ENCODE data around the gene CRNKL1. TPM values are rescaled to one million over a fixed set of nuclear protein-coding genes. Genes with fewer than 3 reads are reported as not detected.

Gene CRNKL1
- polyA plus RNA-seq, 1 donor (not counting 4 experiments of a cell fraction or from before 2014, with no cell fraction given): 11.0 TPM

DNA sequence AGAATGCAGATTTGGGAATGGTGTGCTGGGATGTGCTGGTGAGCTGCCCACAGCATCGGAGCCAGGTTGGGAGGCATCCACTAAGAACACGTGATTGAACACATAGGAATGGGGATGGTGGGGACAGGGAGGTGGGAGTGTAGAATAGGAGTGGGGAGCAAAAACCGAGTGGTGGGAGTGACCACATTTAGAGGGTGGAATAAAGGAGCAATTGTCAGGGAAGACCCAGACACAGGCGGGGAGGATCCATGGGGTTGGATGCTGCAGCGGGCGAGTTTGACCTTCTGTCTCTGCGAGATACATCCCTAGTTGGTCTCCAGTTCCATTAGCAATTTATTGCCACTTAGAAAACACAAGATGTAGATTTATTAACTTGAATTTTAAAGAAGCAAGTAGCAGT lies 30.4 kb downstream of the CRNKL1 start:
- Histone ChIP-seq H3K27me3 (ENCODE audit: control insufficient read depth, extremely low read depth, insufficient read depth, low read length) (no peaks in the 10 kb centered on the region), H3K4me2 (ENCODE audit: control insufficient read depth, extremely low read depth, insufficient read depth, low read depth, low read length) (no peak overlapping the region), H3K9me1 (ENCODE audit: control insufficient read depth, extremely low read depth, insufficient read depth, low read length) (peaks cover 2% of the 10 kb centered on the region), H3K27ac (ENCODE audit: control insufficient read depth, insufficient read depth, low read length) (no peak overlapping the region), H3K4me1 (ENCODE audit: control insufficient read depth, extremely low read depth, insufficient read depth, low read length) (peaks cover 19% of the 10 kb centered on the region), H3K36me3 (ENCODE audit: control insufficient read depth in 2 of 2, extremely low read depth in 1 of 2, insufficient read depth in 2 of 2, low read length in 2 of 2) (peaks cover 8 to 34% of the 10 kb centered on the region in 2 experiments), H3K9ac (ENCODE audit: control insufficient read depth, extremely low read depth, insufficient read depth, low read length) (no peak overlapping the region), H2AFZ (ENCODE audit: control insufficient read depth, low read length) (no peak overlapping the region), H4K20me1 (ENCODE audit: control insufficient read depth, extremely low read depth, insufficient read depth, low read length) (no peaks in the 10 kb centered on the region), H3K79me2 (ENCODE audit: control insufficient read depth, insufficient read depth, low read length) (peaks cover 95% of the 10 kb centered on the region), H3K9me3 (ENCODE audit: control insufficient read depth, low read depth, low read length) (no peaks in the 10 kb centered on the region), H3K4me3 (ENCODE audit: control insufficient read depth in 2 of 3, extremely low read depth in 1 of 3, insufficient read depth in 2 of 3, low read depth in 1 of 3, low read length in 3 of 3) (no peak overlapping the region)
- dilution Hi-C loops (cut with MboI; ENCODE audit: extremely low pct_ligation_motif_present, low sequenced_read_pairs): no loop called here
- no peak for TF ChIP-seq EZH2 (IDR thresholded peaks at IDR 0.05; ENCODE audit: low read length)
- TF ChIP-seq, protein P1, sequence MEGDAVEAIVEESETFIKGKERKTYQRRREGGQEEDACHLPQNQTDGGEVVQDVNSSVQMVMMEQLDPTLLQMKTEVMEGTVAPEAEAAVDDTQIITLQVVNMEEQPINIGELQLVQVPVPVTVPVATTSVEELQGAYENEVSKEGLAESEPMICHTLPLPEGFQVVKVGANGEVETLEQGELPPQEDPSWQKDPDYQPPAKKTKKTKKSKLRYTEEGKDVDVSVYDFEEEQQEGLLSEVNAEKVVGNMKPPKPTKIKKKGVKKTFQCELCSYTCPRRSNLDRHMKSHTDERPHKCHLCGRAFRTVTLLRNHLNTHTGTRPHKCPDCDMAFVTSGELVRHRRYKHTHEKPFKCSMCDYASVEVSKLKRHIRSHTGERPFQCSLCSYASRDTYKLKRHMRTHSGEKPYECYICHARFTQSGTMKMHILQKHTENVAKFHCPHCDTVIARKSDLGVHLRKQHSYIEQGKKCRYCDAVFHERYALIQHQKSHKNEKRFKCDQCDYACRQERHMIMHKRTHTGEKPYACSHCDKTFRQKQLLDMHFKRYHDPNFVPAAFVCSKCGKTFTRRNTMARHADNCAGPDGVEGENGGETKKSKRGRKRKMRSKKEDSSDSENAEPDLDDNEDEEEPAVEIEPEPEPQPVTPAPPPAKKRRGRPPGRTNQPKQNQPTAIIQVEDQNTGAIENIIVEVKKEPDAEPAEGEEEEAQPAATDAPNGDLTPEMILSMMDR (optimal IDR thresholded peaks at IDR 0.05 in 1 of 3, IDR thresholded peaks at IDR 0.05 in 1 of 3, conservative IDR thresholded peaks at IDR 0.05 in 1 of 3; ENCODE audit: extremely low read depth in 1 of 3, insufficient read depth in 2 of 3, low read length in 3 of 3): no peak
- FAIRE-seq (no peak), DNase-seq (ENCODE audit: low read depth, low spot score) (no peak)

DNA sequence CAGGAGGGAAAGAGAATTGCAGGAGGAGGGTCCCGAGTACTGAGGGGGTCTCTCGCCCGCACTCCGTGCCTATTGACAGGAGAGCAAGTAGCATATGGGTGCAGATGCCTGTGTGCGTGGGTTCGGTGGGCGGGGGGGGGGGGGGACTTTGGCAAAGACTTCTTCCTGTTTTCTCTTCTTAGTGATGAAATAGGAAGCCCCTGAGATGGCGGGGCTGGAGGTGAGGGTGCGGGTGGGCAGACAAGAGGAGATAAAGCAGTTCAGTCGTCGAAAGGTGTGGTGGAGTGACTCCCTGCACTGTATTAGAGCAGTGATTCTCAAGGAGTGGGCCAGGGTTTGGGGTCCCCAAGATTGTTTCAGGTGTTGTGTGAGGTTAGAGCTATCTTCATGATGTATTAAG lies 31.4 kb downstream of the CRNKL1 start:
- Histone ChIP-seq H2AFZ (ENCODE audit: control insufficient read depth, low read length) (no peak overlapping the region), H3K27me3 (ENCODE audit: control insufficient read depth, extremely low read depth, insufficient read depth, low read length) (no peaks in the 10 kb centered on the region), H3K4me2 (ENCODE audit: control insufficient read depth, extremely low read depth, insufficient read depth, low read depth, low read length) (no peak overlapping the region), H3K9ac (ENCODE audit: control insufficient read depth, extremely low read depth, insufficient read depth, low read length) (no peak overlapping the region), H3K9me3 (ENCODE audit: control insufficient read depth, low read depth, low read length) (no peaks in the 10 kb centered on the region), H3K79me2 (ENCODE audit: control insufficient read depth, insufficient read depth, low read length) (peaks cover 88% of the 10 kb centered on the region), H3K36me3 (ENCODE audit: control insufficient read depth in 2 of 2, extremely low read depth in 1 of 2, insufficient read depth in 2 of 2, low read length in 2 of 2) (peaks cover 8 to 32% of the 10 kb centered on the region in 2 experiments), H4K20me1 (ENCODE audit: control insufficient read depth, extremely low read depth, insufficient read depth, low read length) (no peaks in the 10 kb centered on the region), H3K9me1 (ENCODE audit: control insufficient read depth, extremely low read depth, insufficient read depth, low read length) (peaks cover 2% of the 10 kb centered on the region), H3K27ac (ENCODE audit: control insufficient read depth, insufficient read depth, low read length) (no peak overlapping the region), H3K4me1 (ENCODE audit: control insufficient read depth, extremely low read depth, insufficient read depth, low read length) (peaks cover 19% of the 10 kb centered on the region), H3K4me3 (ENCODE audit: control insufficient read depth in 2 of 3, extremely low read depth in 1 of 3, insufficient read depth in 2 of 3, low read depth in 1 of 3, low read length in 3 of 3) (no peak overlapping the region)
- TF ChIP-seq, protein P1 (optimal IDR thresholded peaks at IDR 0.05 in 1 of 3, IDR thresholded peaks at IDR 0.05 in 1 of 3, conservative IDR thresholded peaks at IDR 0.05 in 1 of 3; ENCODE audit: extremely low read depth in 1 of 3, insufficient read depth in 2 of 3, low read length in 3 of 3): no peak
- TF ChIP-seq EZH2 (IDR thresholded peaks at IDR 0.05; ENCODE audit: low read length): no peak
- DNase-seq (ENCODE audit: low read depth, low spot score): no peak
- no peak for FAIRE-seq
- dilution Hi-C loops (cut with MboI; ENCODE audit: extremely low pct_ligation_motif_present, low sequenced_read_pairs): no loop called here

Measured in keratinocyte (primary cell).